Occipital lobe (tissue), 2 donors: Measurements from ENCODE around the gene TMEM63A. TPM values are rescaled to one million over a fixed set of nuclear protein-coding genes. Genes with fewer than 3 reads are reported as not detected.
"Not testable (repeated sequence)": the region's sequence is repeated elsewhere in the genome, so short reads cannot be mapped to it uniquely, and the experiment has no call there.

ENCODE experiments used
- DNase-seq: peaks from one replicate; lab custom pipeline; 2025; lab: John Stamatoyannopoulos, UW
- total RNA-seq: library from RNA; depleted of rRNA; stranded (reverse); fragments of >200 nt; gene quantifications from one replicate; pipeline ENCODE4 v1.2.3, GENCODE V29; 2014

Gene TMEM63A
- 1.1 TPM for total RNA-seq

DNA sequence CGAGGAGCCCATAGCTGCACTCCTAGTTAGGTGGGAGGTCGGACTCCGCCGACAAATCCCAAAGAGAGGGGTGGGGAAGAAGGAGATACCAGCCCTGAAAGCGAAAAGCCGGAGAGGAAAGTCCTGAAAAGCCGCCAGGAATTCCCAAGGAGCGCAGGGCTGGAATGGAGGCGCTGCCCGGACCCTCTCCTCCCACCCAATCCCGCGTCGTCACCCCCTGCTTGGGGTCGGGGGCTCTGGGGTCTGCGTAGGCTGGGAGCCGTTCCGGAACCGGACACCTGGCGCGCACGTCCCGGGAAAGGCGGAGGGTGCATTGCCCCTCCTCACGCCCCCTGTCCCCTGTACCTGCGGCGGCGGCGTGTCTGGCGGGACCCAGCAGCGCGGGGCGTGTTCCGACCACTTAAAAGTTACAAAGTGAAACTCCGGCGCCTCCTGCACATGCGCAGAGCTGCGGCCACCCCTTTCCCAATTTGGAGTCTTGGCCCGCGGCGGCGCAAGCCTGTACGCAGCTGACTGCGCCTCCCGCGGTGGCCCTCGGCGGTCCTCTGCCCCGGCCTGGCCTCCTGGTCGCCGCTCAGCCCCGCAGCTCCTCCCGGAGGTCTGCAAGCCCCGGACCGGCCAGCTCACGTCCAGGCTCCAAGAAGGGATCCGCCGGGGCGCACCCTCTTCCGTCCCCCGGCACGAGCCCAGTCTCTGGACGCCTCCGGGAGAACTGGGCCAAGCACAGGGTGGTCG is at the start of gene TMEM63A:
TSS of gene TMEM63A (minus strand) at position 422 of the 735 bp plus-strand sequence. CDS start 4,800 bp downstream, outside the sequence.
- DNase-seq, result peak; percentile 74

DNA sequence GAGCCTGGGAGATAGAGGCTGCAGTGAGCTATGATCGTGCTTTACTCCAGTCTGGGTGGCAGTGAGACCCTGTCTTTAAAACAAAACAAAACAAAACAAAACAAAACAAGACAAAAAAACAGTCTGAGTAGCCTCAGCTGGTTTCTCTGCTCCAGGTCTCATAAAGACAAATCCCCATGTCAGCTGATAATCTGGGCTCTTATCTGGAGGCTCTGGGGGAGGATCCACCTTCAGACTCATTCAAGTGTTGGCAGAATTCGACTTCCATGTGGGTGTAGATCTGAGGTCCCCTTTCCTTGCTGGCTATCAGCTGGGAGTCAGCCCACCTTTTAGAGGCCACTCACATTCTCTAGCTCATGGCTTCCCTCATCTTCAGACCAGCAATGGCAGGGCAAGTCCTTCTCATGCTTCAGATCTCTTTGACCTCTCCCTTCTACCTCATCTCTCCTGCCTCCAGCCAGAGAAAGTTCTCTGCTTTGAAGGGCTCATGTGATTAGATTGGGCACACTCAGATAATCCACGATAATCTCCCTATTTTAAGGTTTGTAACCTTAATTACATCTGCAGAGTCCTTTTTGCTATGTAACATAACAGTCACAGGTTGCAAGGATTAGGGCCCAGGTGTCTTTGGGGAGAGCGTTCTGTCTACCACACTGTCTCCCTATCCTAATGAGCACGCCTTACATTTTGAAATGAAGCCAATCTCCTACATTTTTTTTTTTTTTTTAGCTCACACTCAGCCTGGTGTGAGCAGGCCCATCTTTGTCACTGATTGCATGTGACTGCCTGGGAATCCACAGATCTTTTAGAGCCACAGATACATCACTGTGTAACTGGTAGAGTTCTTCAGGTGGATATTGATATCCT is 49.3 kb upstream of the TMEM63A start:
- no peak for DNase-seq

DNA sequence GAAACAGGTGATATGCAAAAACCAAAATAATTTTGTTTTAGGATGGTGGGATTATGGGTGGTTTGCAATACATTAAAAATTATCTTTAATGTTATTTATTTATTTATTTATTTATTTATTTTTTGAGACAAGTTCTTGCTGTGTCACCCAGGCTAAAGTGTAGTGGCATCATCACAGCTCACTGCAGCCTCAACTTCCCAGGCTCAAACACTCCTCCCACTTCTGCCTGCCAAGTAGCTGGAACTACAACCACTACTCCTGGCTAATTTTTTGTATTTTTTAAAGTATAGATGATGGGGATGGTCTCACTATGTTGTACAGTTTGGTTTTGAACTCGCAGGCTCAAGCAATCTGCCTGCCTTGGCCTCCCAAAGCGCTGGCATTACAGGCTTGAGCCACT is 48.4 kb upstream of the TMEM63A start:
- no peak for DNase-seq

GRCh38 chr1:225929462-225929861 is 47.3 kb upstream of the TMEM63A start:
- DNase-seq, result not testable (repeated sequence)

GRCh38 chr1:225928186-225929175 is 46.3 kb upstream of the TMEM63A start:
- no peak for DNase-seq

GRCh38 chr1:225926551-225927113 is 44.5 kb upstream of the TMEM63A start:
- DNase-seq, result no peak

GRCh38 chr1:225923692-225924555 is 41.7 kb upstream of the TMEM63A start, which contains the start of gene PYCR2:
PYCR2 (minus strand) TSS chr1:225924250; CDS start chr1:225924110, 140 bp downstream.
- peak; percentile 93 for DNase-seq

DNA sequence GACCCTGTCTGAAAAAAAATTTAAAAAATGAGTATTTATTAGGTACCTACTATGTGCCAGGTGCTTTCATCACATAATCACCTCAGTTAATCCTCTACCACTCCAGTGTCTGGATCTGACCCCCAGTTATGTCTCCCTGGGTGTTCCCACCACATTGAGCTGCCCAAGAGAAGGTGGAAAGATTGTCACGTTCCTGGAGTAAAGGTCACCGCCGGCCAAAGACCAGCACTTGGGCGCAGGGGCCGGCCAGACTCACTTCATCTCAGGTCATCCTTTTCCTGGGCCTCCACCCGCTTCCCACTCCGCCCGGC is 41.2 kb upstream of the TMEM63A start:
- no peak for DNase-seq

DNA sequence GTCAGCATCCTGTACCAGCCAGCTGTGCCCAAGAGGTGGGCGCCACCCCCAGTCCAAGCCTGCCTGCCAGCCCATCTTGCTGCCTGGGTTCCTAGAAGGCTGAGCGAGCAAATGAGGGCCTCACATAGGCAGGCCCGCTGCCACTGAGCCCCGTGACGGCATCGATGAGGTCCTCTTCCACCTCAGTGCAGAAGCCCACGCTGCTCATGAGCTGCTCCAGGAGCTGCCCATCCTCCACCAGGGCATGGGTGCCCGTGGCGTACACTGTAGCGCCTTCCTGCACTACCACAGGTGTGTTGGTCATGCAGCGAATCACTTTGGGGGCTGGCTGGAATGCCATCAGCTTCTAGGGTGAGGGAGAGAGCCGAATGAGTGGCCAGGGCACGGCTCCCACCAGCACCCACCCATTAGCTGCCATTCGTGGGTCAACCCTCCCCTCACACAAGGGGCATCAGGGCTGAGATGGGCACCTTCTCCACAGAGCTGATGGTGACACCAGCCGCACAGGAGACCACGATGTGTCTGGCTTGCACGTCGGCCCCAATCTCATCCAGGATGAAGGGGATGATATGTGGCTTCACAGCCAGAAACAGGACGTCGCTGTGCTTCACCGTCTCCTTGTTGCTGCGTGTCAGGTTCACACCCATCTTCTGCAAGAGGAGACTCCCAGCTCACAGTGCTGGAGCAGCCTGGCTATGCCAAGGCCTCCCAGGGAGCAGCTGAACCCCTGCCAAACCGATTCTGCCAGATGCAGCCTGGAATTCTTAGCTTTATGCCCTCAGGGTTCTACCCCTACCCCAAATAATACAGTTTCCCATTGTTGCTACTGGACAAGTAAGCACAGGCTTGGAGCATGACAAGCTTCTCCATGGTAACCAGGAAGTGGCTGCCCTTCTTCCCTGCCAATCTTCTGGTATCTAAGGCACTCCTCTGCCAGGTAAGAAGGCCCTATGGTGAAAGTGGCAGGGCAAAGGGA is 39.8 kb upstream of the TMEM63A start:
- no peak for DNase-seq

GRCh38 chr1:225919906-225920305 is 37.7 kb upstream of the TMEM63A start:
- peak; percentile 54 for DNase-seq

- no peak for DNase-seq
Measured at GRCh38 chr1:225918280-225918679, 36.1 kb upstream of the TMEM63A start.

DNA sequence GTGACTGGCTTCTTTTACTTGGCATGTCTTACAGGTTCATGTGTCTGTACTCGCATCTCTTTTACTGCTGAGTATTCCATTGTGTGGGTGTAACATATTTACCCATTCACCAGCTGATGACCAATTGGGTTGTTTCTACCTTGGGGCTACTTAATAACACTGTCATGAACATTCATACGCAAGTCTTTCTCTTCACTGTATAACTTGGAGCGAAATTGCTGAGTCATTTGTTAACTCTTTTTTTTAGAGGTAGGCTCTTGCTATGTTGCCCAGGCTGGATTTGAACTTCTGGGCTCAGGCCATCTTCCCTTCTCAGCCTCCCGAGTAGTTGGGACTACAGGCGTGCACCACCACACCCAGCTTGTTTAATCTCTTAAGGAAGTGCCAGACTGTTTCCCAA is 35.4 kb upstream of the TMEM63A start:
- DNase-seq, result no peak

DNA sequence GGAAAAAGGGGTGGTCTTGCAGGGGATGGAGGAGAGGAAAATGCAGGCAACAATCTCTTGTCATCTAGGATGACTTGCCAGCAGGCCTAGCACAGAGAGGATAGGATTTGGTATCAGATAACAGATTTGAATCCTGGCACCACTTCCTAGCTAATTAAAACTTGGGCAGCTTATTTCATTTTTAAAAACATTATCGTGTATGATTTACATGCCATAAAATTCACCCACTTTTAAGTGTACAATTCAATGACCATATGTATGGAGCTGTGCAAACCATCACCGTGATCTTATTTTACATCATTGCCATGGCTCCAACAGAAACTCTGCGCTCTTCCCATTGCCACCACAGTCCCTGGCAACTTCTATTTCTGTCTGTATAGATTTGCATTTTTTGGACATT is 34.9 kb upstream of the TMEM63A start:
- no peak for DNase-seq

DNA sequence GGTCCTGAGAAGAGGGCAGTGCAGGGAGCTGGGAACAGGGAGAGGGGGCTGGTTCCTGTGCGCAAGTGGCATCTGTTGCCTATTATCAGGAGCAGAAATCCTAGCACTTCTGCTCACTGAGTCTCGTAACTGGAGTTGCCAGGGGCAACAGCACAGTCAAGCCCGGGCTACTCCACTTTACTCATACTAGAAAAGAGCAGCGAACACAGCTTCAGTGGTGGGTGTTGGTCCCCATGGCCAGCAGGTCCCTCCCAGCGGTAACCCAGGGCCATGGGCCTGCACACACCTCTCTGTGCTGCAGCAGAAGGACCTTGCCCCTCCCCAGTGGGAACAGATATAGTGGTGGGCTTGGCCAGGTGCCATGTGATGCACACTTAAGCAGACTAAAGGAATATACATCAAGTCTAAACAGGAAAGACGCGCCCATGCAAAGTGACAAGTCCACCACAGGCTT is 33.4 kb upstream of the TMEM63A start:
- DNase-seq, result no peak

DNA sequence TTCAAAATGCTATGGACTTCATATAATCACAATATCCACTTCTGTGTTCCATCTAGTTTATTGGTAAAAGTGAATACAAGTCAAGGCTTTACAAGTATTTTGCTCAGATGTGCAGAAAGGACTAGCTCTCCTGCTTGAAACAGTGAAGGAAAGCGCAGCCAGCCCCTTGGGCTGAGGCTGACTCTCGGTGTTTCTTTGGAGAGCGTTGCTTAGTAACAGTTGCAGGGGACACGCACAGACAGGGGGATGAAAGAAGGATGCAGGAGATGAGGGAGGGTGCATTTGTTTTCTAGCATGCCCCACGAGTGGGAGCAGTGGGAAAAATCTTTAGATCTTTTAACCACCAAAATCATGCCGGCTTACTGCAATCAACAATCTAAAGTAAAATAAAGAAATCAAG is 32.8 kb upstream of the TMEM63A start:
- DNase-seq, result no peak

- DNase-seq, result no peak
Measured at GRCh38 chr1:225914391-225914790, 32.2 kb upstream of the TMEM63A start.

DNA sequence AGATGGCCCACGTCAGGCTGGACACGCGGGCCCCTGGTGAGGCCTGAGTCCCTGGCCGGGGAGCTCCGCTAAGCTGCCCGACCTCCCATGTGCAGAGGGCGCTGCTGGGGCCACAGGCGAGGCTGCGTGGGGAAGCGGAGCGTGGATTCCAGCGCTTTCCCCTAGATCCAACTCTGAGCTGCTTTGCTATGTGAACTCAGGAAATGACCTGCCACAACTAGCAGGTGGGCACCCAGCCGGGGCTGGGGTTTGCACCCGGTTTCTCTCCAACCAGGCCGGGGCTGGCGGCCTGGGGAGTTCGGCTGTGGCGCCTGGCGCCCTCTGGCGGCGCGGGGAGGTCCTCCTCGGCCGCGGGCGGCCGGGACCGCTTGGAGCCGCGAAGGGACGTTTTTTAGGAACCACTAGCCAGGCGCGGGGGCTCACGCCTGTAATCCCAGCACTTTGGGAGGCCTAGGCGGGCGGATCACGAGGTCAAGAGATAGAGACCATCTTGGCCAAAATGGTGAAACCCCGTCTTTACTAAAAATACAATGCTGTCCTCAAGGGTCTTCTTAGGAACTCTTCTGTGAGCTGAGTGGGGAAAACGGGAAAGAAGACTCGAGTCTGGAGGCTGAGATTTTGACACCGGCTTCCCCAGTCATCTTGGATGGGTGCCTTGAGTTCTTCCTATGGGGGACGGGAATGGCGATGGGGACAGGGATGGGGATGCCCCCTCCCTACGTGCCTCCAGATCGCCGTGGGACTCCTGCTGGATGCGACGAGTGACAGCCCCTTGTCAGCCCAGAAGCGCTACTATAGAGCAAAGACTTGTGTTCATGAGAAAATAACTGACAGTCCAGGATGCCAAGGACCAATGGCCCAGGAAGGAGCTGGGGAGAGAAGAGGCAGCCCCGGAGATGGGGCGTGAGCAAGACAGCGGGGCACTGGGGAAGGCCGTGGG is 29.3 kb upstream of the TMEM63A start:
- peak; percentile 10 for DNase-seq

- no peak for DNase-seq
Measured at GRCh38 chr1:225909477-225909876, 27.3 kb upstream of the TMEM63A start.
